AG09319 (cell line): Measurements from ENCODE around the gene SHISA9.

Experiments
- DNase-seq: peaks from one replicate; pipeline ENCODE4 v3.0.0-alpha.2; 2010; ENCODE audit warnings: low read depth; ENCODE audit errors: extremely low read depth
- TF ChIP-seq, protein P1 (sequence below): IDR thresholded peaks from 2 replicates; pipeline ENCODE4 v1.5.1; 2011; ENCODE audit warnings: low read depth, mild to moderate bottlenecking, inconsistent platforms, low read length, moderate library complexity

The SHISA9 gene

DNA sequence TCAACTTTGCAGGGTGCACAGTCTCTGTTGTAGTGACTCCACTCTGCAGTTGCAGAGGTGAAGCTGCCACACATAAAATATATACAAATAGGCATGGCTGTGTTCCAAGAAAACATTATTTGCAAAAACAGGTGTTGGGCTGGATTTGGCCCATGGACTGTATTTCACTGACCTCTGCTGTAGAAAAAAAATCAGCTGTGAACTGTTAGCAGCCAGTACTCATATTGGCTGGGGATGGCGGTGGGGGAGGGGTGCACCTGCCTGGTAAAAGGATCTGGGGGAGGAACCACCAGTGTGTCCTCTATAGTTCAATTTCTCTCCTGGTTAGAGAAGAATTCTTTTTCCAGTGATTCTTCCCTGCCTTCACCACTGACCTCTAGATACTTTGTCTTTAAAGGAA lies 50.0 kb downstream of the SHISA9 start:
- DNase-seq = no peak
- TF ChIP-seq, protein P1, sequence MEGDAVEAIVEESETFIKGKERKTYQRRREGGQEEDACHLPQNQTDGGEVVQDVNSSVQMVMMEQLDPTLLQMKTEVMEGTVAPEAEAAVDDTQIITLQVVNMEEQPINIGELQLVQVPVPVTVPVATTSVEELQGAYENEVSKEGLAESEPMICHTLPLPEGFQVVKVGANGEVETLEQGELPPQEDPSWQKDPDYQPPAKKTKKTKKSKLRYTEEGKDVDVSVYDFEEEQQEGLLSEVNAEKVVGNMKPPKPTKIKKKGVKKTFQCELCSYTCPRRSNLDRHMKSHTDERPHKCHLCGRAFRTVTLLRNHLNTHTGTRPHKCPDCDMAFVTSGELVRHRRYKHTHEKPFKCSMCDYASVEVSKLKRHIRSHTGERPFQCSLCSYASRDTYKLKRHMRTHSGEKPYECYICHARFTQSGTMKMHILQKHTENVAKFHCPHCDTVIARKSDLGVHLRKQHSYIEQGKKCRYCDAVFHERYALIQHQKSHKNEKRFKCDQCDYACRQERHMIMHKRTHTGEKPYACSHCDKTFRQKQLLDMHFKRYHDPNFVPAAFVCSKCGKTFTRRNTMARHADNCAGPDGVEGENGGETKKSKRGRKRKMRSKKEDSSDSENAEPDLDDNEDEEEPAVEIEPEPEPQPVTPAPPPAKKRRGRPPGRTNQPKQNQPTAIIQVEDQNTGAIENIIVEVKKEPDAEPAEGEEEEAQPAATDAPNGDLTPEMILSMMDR = no peak

DNA sequence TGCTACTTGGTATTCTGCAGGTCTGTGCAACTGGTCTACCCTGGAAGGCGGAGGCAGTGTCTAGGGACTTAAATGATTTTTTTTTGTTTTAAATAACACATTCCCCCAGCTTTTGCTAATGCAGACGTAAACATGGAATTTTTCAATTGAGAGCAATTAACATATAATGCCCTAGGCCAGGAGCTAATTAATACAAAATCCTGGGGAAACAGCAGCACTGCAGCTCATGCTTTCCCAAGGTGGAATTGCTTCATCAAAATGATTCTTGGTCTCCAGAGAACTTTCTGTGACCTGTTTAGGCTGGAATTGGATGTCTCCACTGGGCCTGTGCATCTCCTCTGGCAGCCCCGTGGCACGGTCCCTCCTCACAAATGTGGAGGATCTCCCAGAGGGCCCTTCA lies 50.6 kb downstream of the SHISA9 start:
- DNase-seq = no peak
- TF ChIP-seq, protein P1 = no peak

DNA sequence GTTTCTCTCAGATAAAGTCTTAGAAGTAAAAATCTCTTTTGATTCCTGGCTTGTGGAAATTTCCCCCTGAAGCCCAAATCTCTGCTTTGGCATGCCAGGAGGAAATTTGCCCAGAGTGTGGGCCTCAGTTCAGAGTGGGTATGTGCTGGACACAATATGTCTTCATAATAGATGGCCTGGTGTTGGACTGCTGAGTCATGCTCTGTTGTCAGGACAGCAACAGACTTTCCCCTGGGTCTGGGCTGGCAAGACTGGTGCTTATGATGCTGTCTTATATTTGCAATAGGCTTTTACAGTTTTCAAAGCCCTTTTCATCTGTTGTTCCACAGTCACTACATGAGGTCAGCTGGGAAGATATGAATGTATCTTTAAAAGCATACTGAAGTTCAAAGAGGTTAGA lies 57.0 kb downstream of the SHISA9 start:
- TF ChIP-seq, protein P1 = no peak
- no peak for DNase-seq

DNA sequence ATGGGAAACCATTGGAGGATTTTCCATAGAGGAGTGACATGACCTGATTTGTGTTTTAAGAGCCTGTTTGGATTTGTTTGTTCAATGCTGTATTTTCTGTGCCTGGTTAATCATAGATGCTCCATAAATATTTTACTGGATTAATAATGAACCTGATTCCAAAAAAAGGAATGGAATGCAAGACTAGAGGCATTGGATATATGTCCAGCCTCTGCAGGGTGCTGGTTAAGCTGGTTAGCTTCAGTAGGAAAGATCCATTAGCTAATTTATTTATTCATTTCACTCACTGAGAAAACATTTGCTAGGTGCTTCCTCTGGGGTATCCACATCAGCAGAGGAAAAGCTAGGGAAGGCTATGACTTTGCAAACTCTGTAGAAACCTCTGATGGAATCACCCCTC lies 57.7 kb downstream of the SHISA9 start:
- TF ChIP-seq, protein P1 = no peak
- no peak for DNase-seq

DNA sequence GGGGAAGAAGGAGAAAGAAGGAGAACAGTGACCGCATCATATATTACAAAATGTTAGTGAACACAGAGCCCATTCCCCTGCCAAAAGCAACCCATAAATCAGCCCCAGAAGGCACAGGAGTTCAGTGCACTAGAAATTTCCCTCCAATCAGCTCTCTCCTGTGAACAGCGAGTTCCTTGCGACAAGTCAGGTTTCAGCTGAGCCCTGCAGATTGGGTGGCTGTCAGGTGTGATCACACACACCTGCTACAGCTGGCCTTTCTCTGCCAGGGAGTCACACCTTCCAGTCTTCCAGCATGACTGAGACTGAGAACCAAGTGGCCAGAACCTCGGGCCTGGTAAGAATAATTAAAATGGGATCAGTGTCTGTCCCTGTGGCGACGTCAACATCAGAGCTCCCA lies 60.2 kb downstream of the SHISA9 start:
- no peak for DNase-seq
- TF ChIP-seq, protein P1 = no peak

DNA sequence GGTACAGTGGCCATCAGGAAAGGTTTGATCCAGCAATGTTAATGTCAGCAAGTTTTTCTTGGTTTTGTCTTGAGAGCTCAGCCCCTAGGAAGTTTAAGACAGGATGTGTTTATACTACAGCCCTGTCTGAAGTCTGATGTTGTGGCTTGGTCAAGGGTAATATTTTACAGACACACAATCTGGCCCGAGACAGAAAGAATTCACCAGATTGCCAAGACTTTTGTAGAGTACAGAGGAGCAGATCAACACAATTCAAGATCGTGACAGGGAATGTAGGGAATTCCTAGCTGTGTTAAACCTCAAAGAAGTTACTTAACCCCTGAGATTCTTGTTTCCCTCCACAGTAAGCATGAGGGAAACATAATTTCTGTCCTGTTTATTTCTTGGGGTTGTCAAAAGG lies 63.1 kb downstream of the SHISA9 start:
- DNase-seq = no peak
- TF ChIP-seq, protein P1 = no peak

DNA sequence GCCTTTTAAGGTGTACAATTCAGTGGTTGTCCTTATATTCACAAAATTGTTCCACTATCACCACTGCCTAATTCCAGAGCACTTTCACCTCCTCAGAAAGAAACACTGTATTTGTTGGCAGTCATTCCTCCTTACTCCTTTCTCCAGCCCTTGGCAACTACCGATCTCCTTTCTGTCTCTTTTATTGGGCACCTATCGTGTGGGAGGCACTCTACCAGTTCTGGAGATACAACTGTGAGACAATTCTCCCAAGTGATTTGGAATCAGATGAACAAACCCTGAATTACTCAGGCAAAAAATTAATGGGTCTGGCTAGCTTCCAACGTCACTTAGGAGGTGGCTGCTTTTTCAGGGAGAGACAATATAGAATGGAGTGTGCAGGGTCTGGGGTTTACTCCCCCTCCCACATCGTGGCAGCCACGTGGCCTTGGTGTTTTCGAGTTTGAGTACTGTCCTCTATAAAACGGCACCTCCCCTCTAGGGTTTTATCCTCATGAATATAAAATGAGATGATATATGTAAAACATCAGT lies 63.9 kb downstream of the SHISA9 start:
- no peak for DNase-seq
- TF ChIP-seq, protein P1 = no peak
